Measurements from ENCODE around the gene SPDYE1.
"Not testable (repeated sequence)": the region's sequence is repeated elsewhere in the genome, so short reads cannot be mapped to it uniquely, and the experiment has no call there.

Gene SPDYE1

DNA sequence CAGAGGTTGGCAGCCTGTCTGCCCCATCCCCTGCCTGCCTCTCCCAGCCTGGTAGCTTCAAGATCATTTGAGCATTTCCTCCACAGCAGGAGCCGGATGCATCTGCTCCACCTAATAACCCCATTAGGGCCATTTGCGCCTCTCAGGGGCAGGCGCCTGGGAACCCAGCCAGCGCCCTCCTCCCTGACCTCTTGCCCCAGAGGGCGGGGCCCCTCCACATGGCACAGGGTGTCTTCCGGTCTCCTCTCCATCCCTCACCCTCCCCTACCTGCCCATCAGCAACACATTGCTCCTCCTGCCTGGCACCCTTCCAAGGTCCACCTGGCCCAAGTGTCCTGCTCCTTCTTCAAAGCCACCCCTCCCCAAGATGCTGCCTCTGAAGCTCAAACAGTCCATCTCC is 14.8 kb upstream of the SPDYE1 start:
- not testable (repeated sequence) for H3K36me3 ChIP-seq (ENCODE audit: insufficient read depth, low read length)

GRCh38 chr7:43983736-43984135 is 14.0 kb upstream of the SPDYE1 start:
- H3K36me3 ChIP-seq (ENCODE audit: insufficient read depth, low read length); H3F3A ChIP-seq (ENCODE audit: low read depth); H3K4me2 ChIP-seq (ENCODE audit: low read depth, low read length, poor library complexity, severe bottlenecking); H4K20me1 ChIP-seq (ENCODE audit: insufficient read depth, low read length, poor library complexity, severe bottlenecking); H3K4me1 ChIP-seq (ENCODE audit: insufficient read depth, low read length, poor library complexity, severe bottlenecking); H3K9me3 ChIP-seq (ENCODE audit: insufficient read depth, low read depth, low read length); H3K79me2 ChIP-seq (ENCODE audit: insufficient read depth, low read length); H3K27me3 ChIP-seq (ENCODE audit: insufficient read depth, low read length, poor library complexity, severe bottlenecking); H3K9ac ChIP-seq (ENCODE audit: low read depth, low read length, poor library complexity, severe bottlenecking); H3K4me3 ChIP-seq (ENCODE audit: low read length, poor library complexity, severe bottlenecking); H3K9me2 ChIP-seq (replicated peaks; ENCODE audit: low read depth, low read length); H2AFZ ChIP-seq (ENCODE audit: low read length): not testable (repeated sequence)

More for the DNA sequence above, 14.8 kb upstream of the SPDYE1 start:
- not testable (repeated sequence) for H3K27me3 ChIP-seq (ENCODE audit: insufficient read depth, low read length, poor library complexity, severe bottlenecking); H4K20me1 ChIP-seq (ENCODE audit: insufficient read depth, low read length, poor library complexity, severe bottlenecking); H3K9me2 ChIP-seq (replicated peaks; ENCODE audit: low read depth, low read length); H3K4me2 ChIP-seq (ENCODE audit: low read depth, low read length, poor library complexity, severe bottlenecking); H3K79me2 ChIP-seq (ENCODE audit: insufficient read depth, low read length); H3K9ac ChIP-seq (ENCODE audit: low read depth, low read length, poor library complexity, severe bottlenecking); H3K4me3 ChIP-seq (ENCODE audit: low read length, poor library complexity, severe bottlenecking); H3K9me3 ChIP-seq (ENCODE audit: insufficient read depth, low read depth, low read length); H2AFZ ChIP-seq (ENCODE audit: low read length); H3K4me1 ChIP-seq (ENCODE audit: insufficient read depth, low read length, poor library complexity, severe bottlenecking); H3F3A ChIP-seq (ENCODE audit: low read depth)

- TF ChIP-seq CTCF (conservative IDR thresholded peaks at IDR 0.05; ENCODE audit: low read length), result peak; percentile 45
- H4K20me1 ChIP-seq (ENCODE audit: insufficient read depth, low read length, poor library complexity, severe bottlenecking); H3K79me2 ChIP-seq (ENCODE audit: insufficient read depth, low read length); H3K36me3 ChIP-seq (ENCODE audit: insufficient read depth, low read length); H3K9me3 ChIP-seq (ENCODE audit: insufficient read depth, low read depth, low read length); H3K27me3 ChIP-seq (ENCODE audit: insufficient read depth, low read length, poor library complexity, severe bottlenecking); H3K9me2 ChIP-seq (replicated peaks; ENCODE audit: low read depth, low read length); H3K4me1 ChIP-seq (ENCODE audit: insufficient read depth, low read length, poor library complexity, severe bottlenecking); H3F3A ChIP-seq (ENCODE audit: low read depth); H3K4me2 ChIP-seq (ENCODE audit: low read depth, low read length, poor library complexity, severe bottlenecking); H2AFZ ChIP-seq (ENCODE audit: low read length); H3K4me3 ChIP-seq (ENCODE audit: low read length, poor library complexity, severe bottlenecking); H3K9ac ChIP-seq (ENCODE audit: low read depth, low read length, poor library complexity, severe bottlenecking): not testable (repeated sequence)
Measured at GRCh38 chr7:43985904-43986864, 11.5 kb upstream of the SPDYE1 start.

GRCh38 chr7:43987476-43987875 is 10.2 kb upstream of the SPDYE1 start:
- H3K4me3 ChIP-seq (ENCODE audit: low read length, poor library complexity, severe bottlenecking); H3K27me3 ChIP-seq (ENCODE audit: insufficient read depth, low read length, poor library complexity, severe bottlenecking); H3K9me3 ChIP-seq (ENCODE audit: insufficient read depth, low read depth, low read length); H3K4me1 ChIP-seq (ENCODE audit: insufficient read depth, low read length, poor library complexity, severe bottlenecking); H3K4me2 ChIP-seq (ENCODE audit: low read depth, low read length, poor library complexity, severe bottlenecking); H2AFZ ChIP-seq (ENCODE audit: low read length); H3K9me2 ChIP-seq (replicated peaks; ENCODE audit: low read depth, low read length); H3K9ac ChIP-seq (ENCODE audit: low read depth, low read length, poor library complexity, severe bottlenecking); H3K79me2 ChIP-seq (ENCODE audit: insufficient read depth, low read length); H3F3A ChIP-seq (ENCODE audit: low read depth); H4K20me1 ChIP-seq (ENCODE audit: insufficient read depth, low read length, poor library complexity, severe bottlenecking); H3K36me3 ChIP-seq (ENCODE audit: insufficient read depth, low read length): not testable (repeated sequence)

GRCh38 chr7:43990011-43990585 is 7.6 kb upstream of the SPDYE1 start:
- H3K4me1 ChIP-seq (ENCODE audit: insufficient read depth, low read length, poor library complexity, severe bottlenecking); H3K36me3 ChIP-seq (ENCODE audit: insufficient read depth, low read length); H3K9me3 ChIP-seq (ENCODE audit: insufficient read depth, low read depth, low read length); H3K4me3 ChIP-seq (ENCODE audit: low read length, poor library complexity, severe bottlenecking); H3K9ac ChIP-seq (ENCODE audit: low read depth, low read length, poor library complexity, severe bottlenecking); H3K27me3 ChIP-seq (ENCODE audit: insufficient read depth, low read length, poor library complexity, severe bottlenecking); H2AFZ ChIP-seq (ENCODE audit: low read length); H3K4me2 ChIP-seq (ENCODE audit: low read depth, low read length, poor library complexity, severe bottlenecking); H3K79me2 ChIP-seq (ENCODE audit: insufficient read depth, low read length); H3F3A ChIP-seq (ENCODE audit: low read depth); H4K20me1 ChIP-seq (ENCODE audit: insufficient read depth, low read length, poor library complexity, severe bottlenecking); H3K9me2 ChIP-seq (replicated peaks; ENCODE audit: low read depth, low read length): not testable (repeated sequence)

GRCh38 chr7:43990829-43991228 is 6.9 kb upstream of the SPDYE1 start:
- not testable (repeated sequence) for H2AFZ ChIP-seq (ENCODE audit: low read length); H4K20me1 ChIP-seq (ENCODE audit: insufficient read depth, low read length, poor library complexity, severe bottlenecking); H3K9ac ChIP-seq (ENCODE audit: low read depth, low read length, poor library complexity, severe bottlenecking); H3K79me2 ChIP-seq (ENCODE audit: insufficient read depth, low read length); H3K9me2 ChIP-seq (replicated peaks; ENCODE audit: low read depth, low read length); H3F3A ChIP-seq (ENCODE audit: low read depth); H3K27me3 ChIP-seq (ENCODE audit: insufficient read depth, low read length, poor library complexity, severe bottlenecking); H3K4me3 ChIP-seq (ENCODE audit: low read length, poor library complexity, severe bottlenecking); H3K4me1 ChIP-seq (ENCODE audit: insufficient read depth, low read length, poor library complexity, severe bottlenecking); H3K9me3 ChIP-seq (ENCODE audit: insufficient read depth, low read depth, low read length); H3K36me3 ChIP-seq (ENCODE audit: insufficient read depth, low read length); H3K4me2 ChIP-seq (ENCODE audit: low read depth, low read length, poor library complexity, severe bottlenecking)
